ENCODE data around the gene TBX6.

DNA sequence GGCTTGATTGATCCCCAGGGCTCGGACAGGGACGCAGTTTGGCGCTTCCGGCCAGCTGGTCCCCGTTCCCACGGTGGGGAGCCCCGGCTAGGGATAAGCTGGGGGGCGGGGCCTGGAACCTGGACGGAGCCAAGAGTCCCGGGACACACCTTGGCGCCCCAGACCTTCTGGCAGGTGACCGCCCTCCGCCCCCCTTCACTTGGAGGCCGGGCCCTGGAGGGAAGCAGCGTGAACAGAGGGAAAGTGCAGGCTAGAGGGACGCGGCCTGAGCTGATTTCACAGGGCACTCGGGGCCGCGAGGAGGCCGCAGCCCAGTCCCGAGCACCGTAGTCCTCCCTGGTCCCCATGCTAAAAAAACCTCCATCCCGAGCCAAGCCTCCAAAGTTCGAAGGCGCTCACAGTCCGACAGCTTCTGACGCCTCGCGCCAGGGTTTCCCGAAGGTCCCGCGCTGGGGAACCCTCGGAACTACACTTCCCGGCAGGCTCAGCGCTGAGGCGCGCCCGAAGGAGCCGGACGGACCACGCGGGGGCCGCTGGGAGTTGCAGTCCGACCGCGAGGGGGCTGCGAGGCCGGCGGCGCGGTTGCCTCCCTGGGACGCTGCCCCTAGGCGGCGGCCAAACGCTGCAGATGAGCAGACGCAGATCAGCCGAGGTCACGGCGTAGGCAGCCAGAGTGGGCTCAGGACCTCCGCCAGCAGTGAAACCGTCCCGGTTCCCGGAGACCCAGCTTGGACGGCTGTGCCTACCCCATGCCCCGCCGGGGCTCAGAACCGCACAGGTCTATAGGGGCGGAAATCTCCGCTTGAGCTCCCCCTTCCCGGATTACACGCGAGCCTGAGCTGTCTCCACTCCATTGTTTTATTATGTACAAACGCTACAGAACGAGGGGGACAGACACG is at the start of gene TBX6:
- TF ChIP-seq CTCF (IDR thresholded peaks at IDR 0.05; ENCODE audit: insufficient read depth, low read length) (peak; percentile 72), REST (IDR thresholded peaks at IDR 0.05; ENCODE audit: insufficient replicate concordance, low read depth) (no peak), POLR2AphosphoS5 (IDR thresholded peaks at IDR 0.05; ENCODE audit: low read depth) (peak; percentile 59; the same call in 1 of the 2 replicates)

Measured in HL-60 (cell line).